BJ (cell line): ENCODE results near the gene VAPB. TPM values are rescaled to one million over a fixed set of nuclear protein-coding genes. Genes with fewer than 3 reads are reported as not detected.

Experiments used
- CTCF ChIA-PET: fragments of 350-600 bp; formaldehyde crosslinking; extraction: SDS; loops from one replicate; lab custom pipeline; 2021; ENCODE audit warnings: antibody characterized with exemption, inconsistent platforms; lab: Yijun Ruan, JAX
- POLR2A ChIA-PET: fragments of 300-600 bp; sonication (Branson Sonifier 250); formaldehyde crosslinking; extraction: SDS; loops from one replicate; lab custom pipeline; 2021; ENCODE audit warnings: antibody characterized with exemption; lab: Charles Lee
- DNase-seq: peaks from one replicate; pipeline ENCODE4 v3.0.0-alpha.2; 2011; ENCODE audit warnings: low read depth
- H3K27me3 ChIP-seq: 2 replicates; pipeline ENCODE4 v1.6.0; 2011; ENCODE audit warnings: low read length; ENCODE audit not compliant: control insufficient read depth, insufficient read depth
- H3K36me3 ChIP-seq: 2 replicates; pipeline ENCODE4 v1.5.1; 2011; ENCODE audit warnings: low read length; ENCODE audit not compliant: control insufficient read depth, insufficient read depth
- H3K4me3 ChIP-seq: 2 replicates; pipeline ENCODE4 v1.5.1; 2011; ENCODE audit warnings: low read depth, mild to moderate bottlenecking, control low read depth, low read length
- polyA plus RNA-seq: library from polyadenylated mRNA; depleted of rRNA; stranded (reverse); fragments of >200 nt; gene quantifications from 2 replicates; pipeline ENCODE4 v1.2.3, GENCODE V29; 2011
- TF ChIP-seq, protein P1 (sequence below): IDR thresholded peaks from 2 replicates; pipeline ENCODE4 v1.5.1; 2011; ENCODE audit warnings: low read depth, mild to moderate bottlenecking, control low read depth, inconsistent platforms, low read length, moderate library complexity; ENCODE audit not compliant: insufficient read depth

The VAPB gene
- polyA plus RNA-seq, 1 experiment = 21.1 TPM

DNA sequence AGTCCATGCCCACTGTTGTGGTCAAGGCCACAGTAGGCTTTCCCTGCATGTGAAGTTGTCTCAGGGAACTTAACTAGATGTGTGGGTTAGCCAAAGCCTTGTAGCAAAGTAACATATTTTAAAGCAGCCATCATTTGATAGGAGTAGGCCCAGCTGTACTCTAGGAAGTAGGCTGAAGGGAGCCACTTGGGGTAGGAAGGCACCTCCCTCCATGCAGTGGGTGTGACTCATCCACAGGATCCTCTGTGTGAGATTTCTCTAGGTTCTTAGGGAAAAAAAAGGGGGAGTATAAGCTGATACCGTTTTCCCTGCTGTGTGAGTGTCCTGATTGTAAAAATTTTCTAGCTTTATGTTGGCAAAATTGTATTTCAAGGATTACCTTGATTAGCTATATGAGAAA lies 44.7 kb downstream of the VAPB start:
- CTCF ChIA-PET = interaction anchor here (0.6 to 0.9 kb wide), 2 partner anchors 14 to 199 kb away, joined by 3 read pairs; no protein-coding TSS in a partner anchor
- Histone ChIP-seq H3K4me3 (no peak overlapping the region), H3K27me3 (no peaks in the 10 kb centered on the region), H3K36me3 (peaks cover 3% of the 10 kb centered on the region; the same call in 1 of the 2 replicates)
- TF ChIP-seq, protein P1, sequence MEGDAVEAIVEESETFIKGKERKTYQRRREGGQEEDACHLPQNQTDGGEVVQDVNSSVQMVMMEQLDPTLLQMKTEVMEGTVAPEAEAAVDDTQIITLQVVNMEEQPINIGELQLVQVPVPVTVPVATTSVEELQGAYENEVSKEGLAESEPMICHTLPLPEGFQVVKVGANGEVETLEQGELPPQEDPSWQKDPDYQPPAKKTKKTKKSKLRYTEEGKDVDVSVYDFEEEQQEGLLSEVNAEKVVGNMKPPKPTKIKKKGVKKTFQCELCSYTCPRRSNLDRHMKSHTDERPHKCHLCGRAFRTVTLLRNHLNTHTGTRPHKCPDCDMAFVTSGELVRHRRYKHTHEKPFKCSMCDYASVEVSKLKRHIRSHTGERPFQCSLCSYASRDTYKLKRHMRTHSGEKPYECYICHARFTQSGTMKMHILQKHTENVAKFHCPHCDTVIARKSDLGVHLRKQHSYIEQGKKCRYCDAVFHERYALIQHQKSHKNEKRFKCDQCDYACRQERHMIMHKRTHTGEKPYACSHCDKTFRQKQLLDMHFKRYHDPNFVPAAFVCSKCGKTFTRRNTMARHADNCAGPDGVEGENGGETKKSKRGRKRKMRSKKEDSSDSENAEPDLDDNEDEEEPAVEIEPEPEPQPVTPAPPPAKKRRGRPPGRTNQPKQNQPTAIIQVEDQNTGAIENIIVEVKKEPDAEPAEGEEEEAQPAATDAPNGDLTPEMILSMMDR = no peak
- no peak for DNase-seq
- POLR2A ChIA-PET = no interaction called here

DNA sequence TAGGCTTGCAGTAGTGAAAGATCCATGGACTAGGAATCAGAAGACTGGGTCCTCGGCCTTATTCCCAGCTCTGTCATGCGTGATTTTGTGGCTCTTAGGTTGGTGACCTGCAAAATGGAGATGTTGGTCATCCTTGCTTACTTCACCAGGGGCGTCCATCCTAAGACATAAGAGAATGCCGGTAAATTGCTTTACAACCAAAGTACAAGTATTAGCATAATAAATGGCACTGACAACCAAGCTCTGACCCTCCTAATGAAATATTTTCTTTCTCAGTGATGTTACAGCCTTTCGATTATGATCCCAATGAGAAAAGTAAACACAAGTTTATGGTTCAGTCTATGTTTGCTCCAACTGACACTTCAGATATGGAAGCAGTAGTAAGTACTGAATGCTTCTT lies 45.3 kb downstream of the VAPB start:
- DNase-seq = no peak
- TF ChIP-seq, protein P1 = no peak
- Histone ChIP-seq H3K36me3 (peaks cover 2% of the 10 kb centered on the region; the same call in 1 of the 2 replicates), H3K27me3 (no peaks in the 10 kb centered on the region), H3K4me3 (no peak overlapping the region)
- CTCF ChIA-PET = interaction anchor here (0.9 kb wide), 1 partner anchor 13 kb away, joined by 3 read pairs; no protein-coding TSS in a partner anchor
- POLR2A ChIA-PET = no interaction called here

DNA sequence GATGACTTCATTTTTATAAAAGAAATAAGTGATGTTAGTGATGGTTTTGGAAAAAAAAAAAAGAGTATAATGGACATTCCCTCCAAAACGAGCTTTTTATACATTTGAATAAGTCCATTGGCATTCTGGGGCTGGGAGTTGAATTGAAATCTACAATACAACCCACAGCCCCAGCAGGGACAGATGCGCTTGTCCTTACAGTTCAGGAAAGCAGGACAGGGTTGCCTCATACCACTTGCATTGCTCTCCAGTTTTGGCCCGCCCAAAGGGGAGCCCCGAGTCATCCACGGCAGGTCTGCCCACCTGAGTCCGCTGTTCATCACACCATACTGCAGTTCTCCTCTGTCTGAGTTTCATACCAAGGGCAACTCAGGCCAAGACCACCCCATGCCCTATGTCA lies 46.2 kb downstream of the VAPB start:
- TF ChIP-seq, protein P1 = no peak
- CTCF ChIA-PET = interaction anchor here (1.6 kb wide), 1 partner anchor 14 kb away, joined by 4 read pairs; no protein-coding TSS in a partner anchor

DNA sequence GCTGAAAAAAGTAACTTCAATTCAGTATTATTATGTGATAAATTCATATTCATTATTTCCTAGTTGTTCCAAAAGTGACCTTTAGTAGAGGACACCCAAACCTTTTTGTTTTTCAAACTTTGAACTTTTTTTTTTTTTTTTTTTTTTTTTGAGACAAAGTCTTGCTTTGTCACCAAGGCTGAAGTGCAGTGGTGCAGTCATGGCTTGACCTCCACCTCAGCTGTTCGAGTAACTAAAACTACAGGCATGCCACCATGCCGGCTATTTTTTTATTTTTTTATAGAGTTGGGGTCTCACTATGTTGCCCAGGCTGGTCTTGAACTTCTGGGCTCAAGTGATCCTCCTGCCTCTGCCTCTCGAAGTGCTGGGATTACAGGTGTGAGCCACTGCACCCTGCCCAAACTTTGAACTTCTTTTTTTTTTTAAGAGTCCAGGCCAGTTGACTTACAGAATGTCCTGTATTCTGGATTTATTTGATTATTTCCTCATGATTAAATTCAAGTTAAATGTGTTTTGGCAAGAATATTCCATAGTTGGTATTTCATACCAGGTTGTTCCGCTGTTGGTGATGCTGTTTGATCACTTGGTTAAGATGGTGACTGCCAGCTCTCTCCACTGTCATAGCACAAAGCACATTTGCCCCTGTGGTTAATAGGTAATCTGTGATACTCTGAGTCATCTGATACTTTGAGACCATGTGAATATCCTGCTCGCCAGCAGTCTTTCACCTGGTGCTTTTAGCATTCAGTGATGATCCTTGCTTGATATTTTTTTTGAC lies 48.0 kb downstream of the VAPB start:
- ChIA-PET POLR2A (no interaction called here), CTCF (interaction anchor here (1.4 kb wide), 1 partner anchor 10 kb away, joined by 4 read pairs; no protein-coding TSS in a partner anchor)
- Histone ChIP-seq H3K27me3 (no peaks in the 10 kb centered on the region), H3K36me3 (peaks cover 1% of the 10 kb centered on the region; the same call in 1 of the 2 replicates), H3K4me3 (no peak overlapping the region)
- DNase-seq = no peak
- TF ChIP-seq, protein P1 = no peak

More for the DNA sequence above, 46.2 kb downstream of the VAPB start:
- DNase-seq = no peak
- Histone ChIP-seq H3K4me3 (no peak overlapping the region), H3K27me3 (no peaks in the 10 kb centered on the region), H3K36me3 (peaks cover 1% of the 10 kb centered on the region; the same call in 1 of the 2 replicates)
- POLR2A ChIA-PET = no interaction called here
